WERI-Rb-1 (cell line): Measurements from ENCODE around the gene TRPV4.

Experiments used
- DNase-seq: peaks from one replicate; pipeline ENCODE4 v3.0.0-alpha.2; 2020
- H3K27ac ChIP-seq: fragments of 250-450 bp; sonication (Bioruptor Pico); 2 replicates; pipeline ENCODE4 v1.5.1; 2020; ENCODE audit warnings: mild to moderate bottlenecking, moderate library complexity
- H3K27me3 ChIP-seq: fragments of 250-450 bp; sonication (Bioruptor Pico); 2 replicates; pipeline ENCODE4 v1.5.1; 2021; ENCODE audit warnings: mild to moderate bottlenecking, low read depth, moderate library complexity; ENCODE audit not compliant: insufficient read depth, severe bottlenecking
- H3K36me3 ChIP-seq: fragments of 250-450 bp; sonication (Bioruptor Pico); 2 replicates; pipeline ENCODE4 v1.5.1; 2020; ENCODE audit warnings: mild to moderate bottlenecking, moderate library complexity
- H3K4me3 ChIP-seq: 2 replicates; pipeline ENCODE4 v1.5.1; 2011; ENCODE audit warnings: low read depth, mild to moderate bottlenecking, control low read depth, low read length
- H3K9me3 ChIP-seq: fragments of 250-450 bp; sonication (Bioruptor Pico); 2 replicates; pipeline ENCODE4 v1.5.1; 2021; ENCODE audit warnings: mild to moderate bottlenecking, moderate library complexity; ENCODE audit not compliant: severe bottlenecking
- CTCF ChIP-seq: IDR thresholded peaks from 2 replicates; pipeline ENCODE4 v1.5.1; 2011; ENCODE audit warnings: low read depth, mild to moderate bottlenecking, control low read depth, inconsistent platforms, low read length

TRPV4 gene

GRCh38 chr12:109768901-109769670 is 64.1 kb downstream of the TRPV4 start:
- Histone ChIP-seq H3K27ac (no peak overlapping the region), H3K27me3 (no peaks in the 10 kb centered on the region), H3K36me3 (peaks cover 55% of the 10 kb centered on the region), H3K9me3 (no peaks in the 10 kb centered on the region), H3K4me3 (no peak overlapping the region)
- no peak for DNase-seq
- TF ChIP-seq CTCF: no peak

GRCh38 chr12:109767991-109768900 is 65.0 kb downstream of the TRPV4 start:
- DNase-seq: peak; percentile 5
- no peaks in the 10 kb centered on the region for H3K27me3 ChIP-seq
- peaks cover 61% of the 10 kb centered on the region for H3K36me3 ChIP-seq
- no peak overlapping the region for H3K4me3 ChIP-seq
- no peaks in the 10 kb centered on the region for H3K9me3 ChIP-seq
- H3K27ac ChIP-seq: no peak overlapping the region
- no peak for TF ChIP-seq CTCF

GRCh38 chr12:109767456-109767855 is 65.7 kb downstream of the TRPV4 start:
- DNase-seq: no peak
- Histone ChIP-seq H3K27me3 (no peaks in the 10 kb centered on the region), H3K4me3 (no peak overlapping the region), H3K36me3 (peaks cover 67% of the 10 kb centered on the region), H3K9me3 (no peaks in the 10 kb centered on the region), H3K27ac (no peak overlapping the region)
- TF ChIP-seq CTCF: no peak

- TF ChIP-seq CTCF: no peak
- Histone ChIP-seq H3K27me3 (no peaks in the 10 kb centered on the region), H3K4me3 (no peak overlapping the region), H3K9me3 (no peaks in the 10 kb centered on the region), H3K36me3 (peaks cover 64% of the 10 kb centered on the region), H3K27ac (no peak overlapping the region)
- peak; percentile 9 for DNase-seq
Measured at GRCh38 chr12:109766251-109766778, 66.9 kb downstream of the TRPV4 start.

- Histone ChIP-seq H3K9me3 (no peaks in the 10 kb centered on the region), H3K27ac (no peak overlapping the region), H3K27me3 (no peaks in the 10 kb centered on the region), H3K4me3 (no peak overlapping the region), H3K36me3 (peaks cover 63% of the 10 kb centered on the region)
- TF ChIP-seq CTCF: no peak
- peak; percentile 4 for DNase-seq
Measured at GRCh38 chr12:109765446-109765810, 67.8 kb downstream of the TRPV4 start.
